H9 (cell line): Measurements from ENCODE around the gene GDPGP1. TPM values are rescaled to one million over a fixed set of nuclear protein-coding genes. Genes with fewer than 3 reads are reported as not detected.

Experiments used
- DNase-seq: peaks from one replicate; pipeline ENCODE4 v3.0.0-alpha.2; 2017
- H2AFZ ChIP-seq: one replicate; pipeline ENCODE4 v1.6.1; 2013; ENCODE audit warnings: mild to moderate bottlenecking, low read length, control low read depth, moderate library complexity
- H2AK5ac ChIP-seq: 2 replicates; pipeline ENCODE4 v1.6.1; 2013; ENCODE audit warnings: low read length, control low read depth, mixed read lengths; ENCODE audit not compliant: insufficient read length
- H2BK120ac ChIP-seq: one replicate; pipeline ENCODE4 v1.6.1; 2013; ENCODE audit warnings: low read depth, mild to moderate bottlenecking, low read length, control low read depth, inconsistent platforms; ENCODE audit not compliant: poor library complexity, severe bottlenecking
- H2BK12ac ChIP-seq: 2 replicates; pipeline ENCODE4 v1.6.1; 2013; ENCODE audit warnings: low read length, control low read depth, mixed read lengths, low read depth; ENCODE audit not compliant: insufficient read length
- H2BK15ac ChIP-seq: 2 replicates; pipeline ENCODE4 v1.6.1; 2013; ENCODE audit warnings: low read depth, low read length, control low read depth
- H2BK20ac ChIP-seq: one replicate; pipeline ENCODE4 v1.6.1; 2013; ENCODE audit warnings: low read depth, mild to moderate bottlenecking, low read length, control low read depth, inconsistent platforms; ENCODE audit not compliant: poor library complexity, severe bottlenecking
- H2BK5ac ChIP-seq: 2 replicates; pipeline ENCODE4 v1.6.1; 2013; ENCODE audit warnings: low read length, control low read depth, mixed read lengths; ENCODE audit not compliant: insufficient read length
- H3K14ac ChIP-seq: 2 replicates; pipeline ENCODE4 v1.6.1; 2013; ENCODE audit warnings: low read length, control low read depth; ENCODE audit not compliant: insufficient read depth
- H3K18ac ChIP-seq: 2 replicates; pipeline ENCODE4 v1.6.1; 2013; ENCODE audit warnings: low read depth, mild to moderate bottlenecking, mixed read lengths, low read length, control low read depth; ENCODE audit not compliant: insufficient read length
- H3K23ac ChIP-seq: 2 replicates; pipeline ENCODE4 v1.6.1; 2013; ENCODE audit warnings: low read length, control low read depth, mixed read lengths, low read depth; ENCODE audit not compliant: insufficient read length
- H3K23me2 ChIP-seq: 2 replicates; pipeline ENCODE4 v1.6.1; 2013; ENCODE audit warnings: low read depth, mild to moderate bottlenecking, mixed read lengths, low read length, control low read depth; ENCODE audit not compliant: insufficient read length, poor library complexity, severe bottlenecking
- H3K27ac ChIP-seq: 2 replicates; pipeline ENCODE4 v1.5.1; 2013; ENCODE audit warnings: low read length, control low read depth, mixed read lengths, low read depth; ENCODE audit not compliant: insufficient read length
- H3K27me3 ChIP-seq: 2 replicates; pipeline ENCODE4 v1.6.1; 2013; ENCODE audit warnings: low read length, control low read depth, inconsistent platforms; ENCODE audit not compliant: insufficient read depth
- H3K4ac ChIP-seq: 2 replicates; pipeline ENCODE4 v1.6.1; 2013; ENCODE audit warnings: low read depth, mild to moderate bottlenecking, control low read depth, inconsistent platforms, low read length, moderate library complexity
- H3K4me1 ChIP-seq: 2 replicates; pipeline ENCODE4 v1.6.1; 2013; ENCODE audit warnings: low read length, control low read depth, inconsistent platforms; ENCODE audit not compliant: insufficient read depth
- H3K4me2 ChIP-seq: 2 replicates; pipeline ENCODE4 v1.6.1; 2013; ENCODE audit warnings: low read length, control low read depth, mixed read lengths; ENCODE audit not compliant: insufficient read length, insufficient read depth
- H3K56ac ChIP-seq: 2 replicates; pipeline ENCODE4 v1.6.1; 2013; ENCODE audit warnings: low read depth, mild to moderate bottlenecking, mixed read lengths, low read length, control low read depth; ENCODE audit not compliant: insufficient read length
- H3K79me1 ChIP-seq: 2 replicates; pipeline ENCODE4 v1.6.1; 2013; ENCODE audit warnings: low read depth, mild to moderate bottlenecking, moderate library complexity, low read length, control low read depth, inconsistent platforms; ENCODE audit not compliant: insufficient read depth, poor library complexity, severe bottlenecking
- H3K79me2 ChIP-seq: 2 replicates; pipeline ENCODE4 v1.6.1; 2013; ENCODE audit warnings: low read length, control low read depth, inconsistent platforms; ENCODE audit not compliant: insufficient read depth
- H3K9ac ChIP-seq: 2 replicates; pipeline ENCODE4 v1.6.1; 2013; ENCODE audit warnings: low read length, control low read depth, mixed read lengths; ENCODE audit not compliant: insufficient read length; ENCODE audit errors: extremely low read depth
- H3K9me3 ChIP-seq: one replicate; pipeline ENCODE4 v1.6.1; 2013; ENCODE audit warnings: low read depth, low read length, inconsistent platforms; ENCODE audit not compliant: control insufficient read depth
- H3T11ph ChIP-seq: one replicate; pipeline ENCODE4 v1.6.1; 2013; ENCODE audit warnings: mild to moderate bottlenecking, low read length, control low read depth, inconsistent platforms
- H4K20me1 ChIP-seq: one replicate; pipeline ENCODE4 v1.6.1; 2013; ENCODE audit not compliant: control insufficient read depth, insufficient read length, insufficient read depth
- H4K5ac ChIP-seq: 2 replicates; pipeline ENCODE4 v1.6.1; 2013; ENCODE audit warnings: low read depth, mild to moderate bottlenecking, mixed read lengths, low read length, control low read depth; ENCODE audit not compliant: insufficient read length
- H4K8ac ChIP-seq: replicated peaks from 2 replicates; pipeline ENCODE4 v1.6.1; 2013; ENCODE audit warnings: low read length, control low read depth, mixed read lengths, low read depth; ENCODE audit not compliant: insufficient read length
- H4K91ac ChIP-seq: 2 replicates; pipeline ENCODE4 v1.6.1; 2013; ENCODE audit warnings: low read depth, mild to moderate bottlenecking, moderate library complexity, mixed read lengths, low read length, control low read depth; ENCODE audit not compliant: insufficient read length
- H3K27ac Mint-ChIP-seq, 3 experiments: 2 replicates in 2 of 3; 3 replicates in 1 of 3; pipeline ENCODE4 v1.8.0; 2020 to 2021; ENCODE audit warnings: mixed read lengths in 3 of 3, mild to moderate bottlenecking in 1 of 3, moderate library complexity in 1 of 3
- H3K27me3 Mint-ChIP-seq: 2 replicates; pipeline ENCODE4 v1.8.0; 2021; ENCODE audit warnings: low read depth, mild to moderate bottlenecking, moderate library complexity, mixed read lengths
- H3K36me3 Mint-ChIP-seq, 3 experiments: 2 replicates in 2 of 3; 3 replicates in 1 of 3; pipeline ENCODE4 v1.8.0; 2020 to 2021; ENCODE audit warnings: low read depth in 3 of 3, mixed read lengths in 3 of 3; ENCODE audit not compliant: insufficient read depth in 1 of 3
- H3K4me1 Mint-ChIP-seq, 2 experiments: 2 replicates each; pipeline ENCODE4 v1.8.0; 2020; ENCODE audit warnings: mixed read lengths in 2 of 2
- H3K4me3 Mint-ChIP-seq, 2 experiments: 2 replicates in 1 of 2; 3 replicates in 1 of 2; pipeline ENCODE4 v1.8.0; 2020 to 2021; ENCODE audit warnings: mild to moderate bottlenecking in 2 of 2, mixed read lengths in 2 of 2, moderate library complexity in 1 of 2
- H3K9me3 Mint-ChIP-seq, 2 experiments: 2 replicates in 1 of 2; 3 replicates in 1 of 2; pipeline ENCODE4 v1.8.0; 2020; ENCODE audit warnings: mild to moderate bottlenecking in 2 of 2, mixed read lengths in 2 of 2, moderate library complexity in 1 of 2
- WGBS: extraction: QIAGEN DNeasy Blood & Tissue Kit; methylation state at CpG from one replicate; pipeline ENCODE4 v1.1.7; 2013; ENCODE audit warnings: missing lambda C conversion rate, low lambda C conversion rate, mixed read lengths; ENCODE audit not compliant: insufficient read length; ENCODE audit errors: extremely low coverage; 5-methylcytosine and 5-hydroxymethylcytosine counted together
- total RNA-seq: library from RNA; stranded (reverse); gene quantifications from 2 replicates; pipeline ENCODE4 v1.2.1, GENCODE V29; 2021
- TF ChIP-seq, protein P1 (sequence below): fragments of 200-600 bp; sonication (generic); conservative IDR thresholded peaks from 3 replicates; pipeline ENCODE4 v1.8.0; 2021; ENCODE audit warnings: antibody characterized with exemption, mild to moderate bottlenecking

GDPGP1 gene
- total RNA-seq, 1 experiment from 2014 or later, result 6.7 TPM

DNA sequence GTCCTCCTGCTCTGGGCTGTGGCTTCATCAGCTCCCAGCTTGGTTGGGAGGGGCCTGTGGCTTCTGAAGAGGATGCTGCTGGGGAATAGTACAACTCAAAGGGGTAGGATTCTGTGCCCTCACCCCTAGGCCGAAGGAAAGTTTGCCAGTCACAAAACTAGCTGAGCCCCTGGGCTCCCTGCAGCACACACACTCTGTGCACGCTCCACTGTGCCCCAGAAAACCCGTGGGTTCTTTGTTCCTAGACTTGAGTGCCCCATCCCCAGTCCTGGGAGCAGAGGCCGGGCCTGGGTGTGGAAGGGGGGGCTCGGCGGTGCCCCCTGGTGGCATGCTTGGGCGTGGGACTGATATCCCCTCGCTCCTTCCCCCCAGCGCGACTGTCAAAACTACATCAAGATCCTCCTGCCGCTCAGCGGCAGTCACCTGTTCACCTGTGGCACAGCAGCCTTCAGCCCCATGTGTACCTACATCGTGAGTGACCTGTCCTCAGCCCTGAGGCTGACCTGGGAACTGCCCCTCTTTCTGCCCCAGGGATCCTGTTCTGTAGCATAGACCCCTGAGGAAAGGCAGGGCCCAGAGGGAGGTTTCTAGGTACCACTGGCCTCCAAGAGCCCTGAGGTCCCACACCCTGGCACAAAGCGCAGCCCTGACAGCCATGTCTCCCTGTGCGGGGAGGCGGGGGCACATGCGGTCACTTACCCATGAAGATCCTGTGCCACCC is 14.4 kb upstream of the GDPGP1 start:
- H3K79me1 ChIP-seq, result no peaks in the 10 kb centered on the region
- H2AK5ac ChIP-seq, result no peak overlapping the region
- H3K79me2 ChIP-seq, result no peaks in the 10 kb centered on the region
- no peak overlapping the region for H4K91ac ChIP-seq
- TF ChIP-seq, protein P1, sequence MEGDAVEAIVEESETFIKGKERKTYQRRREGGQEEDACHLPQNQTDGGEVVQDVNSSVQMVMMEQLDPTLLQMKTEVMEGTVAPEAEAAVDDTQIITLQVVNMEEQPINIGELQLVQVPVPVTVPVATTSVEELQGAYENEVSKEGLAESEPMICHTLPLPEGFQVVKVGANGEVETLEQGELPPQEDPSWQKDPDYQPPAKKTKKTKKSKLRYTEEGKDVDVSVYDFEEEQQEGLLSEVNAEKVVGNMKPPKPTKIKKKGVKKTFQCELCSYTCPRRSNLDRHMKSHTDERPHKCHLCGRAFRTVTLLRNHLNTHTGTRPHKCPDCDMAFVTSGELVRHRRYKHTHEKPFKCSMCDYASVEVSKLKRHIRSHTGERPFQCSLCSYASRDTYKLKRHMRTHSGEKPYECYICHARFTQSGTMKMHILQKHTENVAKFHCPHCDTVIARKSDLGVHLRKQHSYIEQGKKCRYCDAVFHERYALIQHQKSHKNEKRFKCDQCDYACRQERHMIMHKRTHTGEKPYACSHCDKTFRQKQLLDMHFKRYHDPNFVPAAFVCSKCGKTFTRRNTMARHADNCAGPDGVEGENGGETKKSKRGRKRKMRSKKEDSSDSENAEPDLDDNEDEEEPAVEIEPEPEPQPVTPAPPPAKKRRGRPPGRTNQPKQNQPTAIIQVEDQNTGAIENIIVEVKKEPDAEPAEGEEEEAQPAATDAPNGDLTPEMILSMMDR, result peak; percentile 86
- no peak overlapping the region for H2BK12ac ChIP-seq
- H4K5ac ChIP-seq, result no peak overlapping the region
- Mint-ChIP-seq H3K27ac (peak overlapping the region in 1 of 3 experiments; percentile 41; a peak in 2 of 7 replicates), H3K4me3 (no peak overlapping the region), H3K4me1 (peaks cover 4 to 11% of the 10 kb centered on the region in 2 experiments; a peak in 3 of 4 replicates), H3K27me3 (no peaks in the 10 kb centered on the region), H3K9me3 (no peaks in the 10 kb centered on the region), H3K36me3 (peaks cover 12 to 31% (median 20%) of the 10 kb centered on the region in 3 experiments; a peak in 6 of 7 replicates)
- no peak overlapping the region for H3T11ph ChIP-seq
- H3K27me3 ChIP-seq, result no peaks in the 10 kb centered on the region
- peak overlapping the region; percentile 8; the same call in 1 of the 2 replicates for H3K14ac ChIP-seq
- H4K20me1 ChIP-seq, result no peaks in the 10 kb centered on the region
- no peak overlapping the region for H3K18ac ChIP-seq
- H2AFZ ChIP-seq, result no peak overlapping the region
- no peak overlapping the region for H4K8ac ChIP-seq
- no peak overlapping the region for H2BK5ac ChIP-seq
- H3K9ac ChIP-seq, result no peak overlapping the region
- peak overlapping the region; percentile 53; the same call in 1 of the 2 replicates for H2BK15ac ChIP-seq
- peak; percentile 70 for DNase-seq
- H3K27ac ChIP-seq, result no peak overlapping the region
- H2BK120ac ChIP-seq, result no peak overlapping the region
- H3K4me1 ChIP-seq, result no peaks in the 10 kb centered on the region
- H3K56ac ChIP-seq, result no peak overlapping the region
- WGBS, result no CpG with 5 or more reads among the region's 17 CpGs
- no peaks in the 10 kb centered on the region for H3K23me2 ChIP-seq
- H3K4me2 ChIP-seq, result no peak overlapping the region
- no peaks in the 10 kb centered on the region for H3K9me3 ChIP-seq
- H3K23ac ChIP-seq, result no peak overlapping the region
- no peak overlapping the region for H3K4ac ChIP-seq
- H2BK20ac ChIP-seq, result no peak overlapping the region
